ENCODE data around the gene SERBP1.
"Not testable (repeated sequence)": the region's sequence is repeated elsewhere in the genome, so short reads cannot be mapped to it uniquely, and the experiment has no call there.

Gene SERBP1

DNA sequence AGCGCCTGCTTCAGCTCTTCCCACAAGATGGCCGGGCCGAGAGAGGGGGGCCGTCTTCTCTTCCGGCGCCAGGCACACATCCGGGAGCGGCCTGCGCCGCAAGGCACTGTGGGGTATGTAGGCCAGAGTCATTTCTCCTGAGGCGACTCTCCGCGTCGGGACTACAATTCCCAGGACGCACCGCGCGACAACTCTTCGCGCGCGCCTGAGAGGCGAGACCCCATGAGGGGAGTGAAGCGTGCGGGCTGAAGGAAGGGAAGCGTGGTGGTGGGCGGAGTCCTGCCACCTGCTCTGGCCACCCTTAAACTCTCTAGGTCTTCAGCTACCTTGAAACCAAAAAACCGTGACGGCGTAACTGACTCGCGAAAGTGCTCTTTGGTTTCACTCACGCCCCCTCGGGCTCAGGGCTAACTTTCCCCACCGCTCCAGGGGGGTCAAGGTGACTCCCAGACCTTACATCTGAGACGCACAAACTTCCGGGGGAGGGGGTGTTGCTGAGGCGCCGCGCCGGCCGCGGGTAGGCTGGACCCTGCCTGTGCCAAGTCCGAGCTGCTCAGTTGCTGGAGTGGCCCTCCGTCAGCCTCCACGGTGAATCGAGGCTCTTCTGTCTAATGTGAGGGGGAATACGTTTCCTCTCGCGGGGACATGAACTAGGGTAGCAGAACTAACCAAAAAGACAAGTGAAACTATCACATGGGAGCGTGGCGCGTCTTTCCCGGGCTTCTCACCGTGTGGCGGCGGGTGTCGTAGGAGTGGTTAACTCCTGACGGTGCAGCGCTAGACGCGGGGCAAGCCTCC is at the start of gene SERBP1:
SERBP1 (minus strand) TSS at position 45 of the 798 bp plus-strand sequence. CDS start 102 bp downstream, outside the sequence.
- DNase-seq (ENCODE audit: low spot score) = peak; percentile 96

DNA sequence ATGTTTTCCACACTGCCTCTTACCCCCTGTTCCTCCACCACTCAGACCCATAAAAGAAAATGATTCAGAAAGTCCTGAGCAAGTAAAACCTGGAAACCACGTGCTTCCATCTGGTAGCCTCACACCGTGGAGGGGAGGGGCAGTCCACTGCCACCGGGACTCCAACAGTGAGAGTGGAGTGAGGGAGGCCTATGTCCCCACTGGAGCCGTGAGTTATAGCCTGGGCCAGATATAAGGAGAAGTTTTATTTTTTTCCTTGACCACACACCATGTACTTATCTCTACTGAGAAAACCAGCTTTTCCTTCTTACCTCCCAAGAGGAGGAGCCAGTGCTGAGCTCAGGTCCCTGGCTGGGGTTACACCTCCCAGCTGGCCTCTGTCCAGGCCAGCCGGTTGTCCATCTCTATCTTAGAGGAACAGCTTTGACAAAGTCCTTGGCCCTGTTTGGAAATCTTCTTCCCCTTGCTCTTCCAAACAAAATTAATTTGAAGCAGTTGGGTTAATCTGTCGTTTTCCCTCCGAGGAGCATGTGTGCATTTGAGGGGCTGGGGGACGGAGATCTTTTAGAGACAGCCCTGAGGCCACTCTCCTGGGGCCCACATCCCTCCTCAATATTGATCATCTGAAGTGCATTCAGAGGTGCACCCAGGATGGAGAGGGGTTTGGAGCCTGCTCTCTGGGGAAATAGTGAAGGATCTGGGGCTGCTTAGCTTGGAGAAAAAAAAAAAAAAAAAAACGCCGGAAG is 49.1 kb upstream of the SERBP1 start:
- no peak for DNase-seq (ENCODE audit: low spot score)

DNA sequence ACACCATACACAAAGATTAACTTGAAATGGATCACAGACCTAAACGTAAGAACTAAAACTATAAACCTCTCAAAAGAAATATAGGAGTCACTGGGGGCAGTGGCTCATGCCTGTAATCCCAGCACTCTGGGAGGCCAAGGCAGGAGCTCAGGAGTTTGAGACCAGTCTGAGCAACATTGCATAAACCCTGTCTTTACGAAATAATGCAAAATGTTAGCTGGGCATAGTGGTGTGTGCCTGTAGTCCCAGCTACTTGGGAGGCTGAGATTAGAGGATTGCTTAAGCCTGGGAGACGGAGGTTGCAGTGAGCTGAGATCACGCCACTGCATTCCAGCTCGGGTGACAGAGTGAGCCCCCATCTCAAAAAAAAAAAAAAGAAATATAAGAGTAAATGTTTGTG is 46.7 kb upstream of the SERBP1 start:
- no peak for DNase-seq (ENCODE audit: low spot score)

DNA sequence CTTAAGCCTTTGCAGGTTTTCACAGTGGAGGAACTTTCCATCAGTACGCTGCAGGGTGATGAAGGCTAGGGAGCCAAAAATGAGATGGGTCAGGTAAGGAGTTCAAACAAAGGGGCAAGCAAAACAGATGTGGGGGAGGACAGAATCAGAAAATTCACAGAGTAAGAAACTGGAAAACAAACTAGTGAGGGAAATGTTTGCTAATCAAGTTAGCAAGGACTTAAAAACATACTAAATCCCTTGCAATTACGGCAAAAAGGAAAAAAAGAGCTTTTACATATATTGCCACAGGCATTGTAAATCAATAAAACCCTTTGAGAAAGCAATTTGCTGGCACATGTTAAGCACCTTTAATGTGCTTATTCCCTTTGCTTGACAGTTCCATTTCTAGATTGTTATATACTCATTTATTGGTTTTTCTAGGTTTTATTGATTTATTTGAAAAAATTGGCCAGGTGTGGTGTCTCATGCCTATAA is 45.8 kb upstream of the SERBP1 start:
- DNase-seq (ENCODE audit: low spot score) = no peak

DNA sequence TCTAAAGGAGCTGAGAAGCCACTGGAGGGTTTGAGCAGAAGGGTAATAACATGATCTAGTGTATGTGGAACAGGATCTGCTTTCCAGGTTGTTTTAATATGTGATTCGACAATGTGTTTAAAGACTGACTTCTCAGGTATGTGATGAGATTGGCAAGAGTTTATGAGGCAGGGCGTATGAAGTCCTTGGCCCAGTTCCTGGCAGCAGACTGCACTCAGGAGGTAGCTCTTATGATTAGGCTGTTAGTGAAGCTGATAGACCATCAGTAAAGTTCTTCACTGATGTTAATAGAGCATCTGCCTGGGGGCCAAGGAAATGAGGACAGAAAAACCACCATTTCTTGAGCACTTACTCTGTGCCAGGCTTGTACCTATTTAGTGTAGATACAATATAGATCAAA is 41.9 kb upstream of the SERBP1 start:
- no peak for DNase-seq (ENCODE audit: low spot score)

DNA sequence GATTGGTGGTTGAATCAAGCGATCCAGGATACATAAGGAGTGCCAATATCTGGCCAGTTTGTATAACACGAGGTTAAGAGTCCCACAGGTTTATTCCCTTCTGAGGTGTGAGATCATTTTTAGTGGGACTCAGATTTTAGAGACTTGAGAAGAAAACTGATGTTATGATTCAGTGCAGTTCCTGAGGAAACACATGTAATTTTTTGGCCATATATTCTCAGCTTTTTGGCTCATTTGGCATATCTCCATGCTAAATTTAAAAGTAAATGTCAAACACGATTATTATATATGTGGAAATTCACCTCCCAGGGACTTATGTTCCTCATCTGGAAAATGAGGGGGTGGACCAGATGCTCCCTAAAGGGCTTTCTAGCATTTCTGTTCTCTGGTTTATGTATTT is 39.2 kb upstream of the SERBP1 start:
- DNase-seq (ENCODE audit: low spot score) = no peak

DNA sequence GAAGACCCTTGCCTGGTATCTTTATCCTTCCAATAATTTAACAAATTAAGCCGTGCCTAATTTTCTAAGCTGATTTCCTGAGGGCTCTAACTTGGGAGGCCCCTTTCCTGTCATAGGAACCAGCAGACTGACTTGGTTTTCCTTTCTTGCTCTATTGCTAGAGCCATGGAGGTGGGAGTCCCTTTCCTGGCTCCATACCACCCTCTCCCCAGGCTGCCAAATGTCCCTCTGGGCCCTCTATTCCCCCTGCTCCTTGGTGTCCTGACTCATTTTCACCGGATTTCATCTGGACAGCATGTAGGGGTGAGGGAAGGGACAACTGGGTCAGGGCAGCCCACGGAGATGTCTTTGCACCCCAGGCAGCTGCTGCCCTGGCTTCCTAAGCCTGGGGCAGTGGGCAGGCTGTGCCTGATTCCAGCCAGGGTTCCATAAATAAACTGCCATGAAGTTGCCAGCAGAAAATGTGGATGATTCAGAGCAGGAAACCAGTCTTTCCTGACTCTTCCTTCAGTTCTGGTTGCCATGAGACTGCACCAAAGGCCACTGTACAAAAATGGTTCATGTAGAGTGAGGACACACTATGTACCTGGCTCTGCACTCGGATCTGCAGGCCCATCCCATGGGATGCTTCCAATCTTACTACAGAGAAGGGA is 38.0 kb upstream of the SERBP1 start:
- no peak for DNase-seq (ENCODE audit: low spot score)

DNA sequence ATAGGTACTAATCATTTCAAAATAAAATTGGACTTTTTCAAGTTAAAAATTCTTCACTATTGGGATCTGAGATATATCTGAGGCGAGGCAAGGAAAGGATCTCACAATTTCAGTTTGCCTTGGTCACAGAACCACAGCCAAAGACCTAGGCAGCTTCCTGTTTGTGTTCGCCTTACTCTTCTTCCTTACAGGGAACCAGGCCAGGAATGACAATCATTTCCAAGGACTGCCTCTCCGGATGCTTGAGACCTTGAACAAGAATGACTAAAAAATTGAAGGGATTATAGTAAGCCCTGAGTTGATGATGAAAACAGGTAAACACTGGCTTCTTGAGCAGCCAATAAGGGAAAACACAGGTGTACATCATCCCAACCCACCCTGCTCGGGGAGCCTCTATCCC is 35.2 kb upstream of the SERBP1 start:
- no peak for DNase-seq (ENCODE audit: low spot score)

DNA sequence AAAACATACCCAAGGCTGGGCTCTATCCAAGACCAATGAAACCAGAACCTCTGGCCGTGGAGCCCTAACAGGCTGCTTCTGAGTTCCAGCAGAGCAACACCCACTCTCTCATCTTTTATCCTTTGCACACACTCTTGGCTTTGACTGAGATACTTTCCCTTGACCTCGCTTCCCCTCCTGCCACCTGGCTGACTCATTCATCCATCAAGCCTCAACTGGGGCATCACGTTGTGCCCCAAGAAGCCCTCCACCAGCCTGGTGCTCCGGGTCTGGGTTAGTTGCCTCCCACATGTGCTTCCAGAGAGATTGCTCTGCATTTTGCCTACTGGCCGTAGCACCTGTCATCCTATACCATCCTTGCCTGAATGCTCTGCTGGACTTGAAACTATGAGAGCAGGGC is 34.5 kb upstream of the SERBP1 start:
- DNase-seq (ENCODE audit: low spot score) = no peak

DNA sequence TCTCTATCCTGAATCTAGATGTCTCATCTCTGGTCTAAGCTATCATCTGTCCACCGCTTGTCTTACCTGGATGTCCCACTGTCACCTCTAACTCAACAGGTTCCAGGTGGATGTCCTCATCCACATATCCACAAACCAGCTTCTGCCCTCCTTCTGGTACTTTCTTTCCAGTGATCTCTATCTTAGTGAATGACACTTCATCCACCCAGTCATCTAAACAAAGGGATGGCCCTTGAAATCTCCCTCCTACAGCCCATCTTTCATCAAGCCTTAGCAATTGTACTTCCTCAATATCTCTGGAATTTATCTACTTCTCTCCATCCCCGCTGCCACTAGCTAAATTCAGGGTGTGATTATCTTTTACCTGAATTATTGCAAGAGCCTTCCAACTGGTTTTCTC is 33.9 kb upstream of the SERBP1 start:
- no peak for DNase-seq (ENCODE audit: low spot score)

DNA sequence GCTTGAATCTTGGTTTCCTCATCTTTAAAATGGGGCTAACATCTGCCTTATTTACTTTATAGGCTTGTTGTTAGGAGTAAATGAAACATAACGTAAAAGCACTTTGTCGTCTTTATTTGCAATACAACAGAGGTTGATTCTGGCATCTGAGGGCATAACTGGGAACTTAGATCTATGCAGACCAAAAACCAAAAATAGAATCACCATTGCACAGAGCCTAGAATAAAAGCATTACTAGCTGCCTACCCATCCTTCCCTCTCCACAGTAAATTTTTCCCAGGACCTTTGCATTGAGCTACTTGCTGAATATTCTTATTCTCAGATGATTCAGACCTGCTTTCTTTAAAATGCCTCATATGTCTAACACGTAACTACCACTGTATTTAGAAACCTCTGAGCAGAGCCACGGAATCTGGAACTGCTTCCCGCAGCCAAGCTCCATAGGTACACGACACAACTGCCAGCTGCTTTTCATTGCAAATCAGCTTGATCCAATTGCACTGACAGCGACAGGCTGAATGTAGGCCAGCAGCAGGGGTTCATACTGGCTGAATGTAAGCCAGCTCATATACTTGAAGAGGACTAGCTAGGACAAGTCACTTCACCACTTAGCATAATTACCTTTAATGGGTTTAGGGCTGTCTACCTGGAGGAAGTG is 33.2 kb upstream of the SERBP1 start:
- no peak for DNase-seq (ENCODE audit: low spot score)

DNA sequence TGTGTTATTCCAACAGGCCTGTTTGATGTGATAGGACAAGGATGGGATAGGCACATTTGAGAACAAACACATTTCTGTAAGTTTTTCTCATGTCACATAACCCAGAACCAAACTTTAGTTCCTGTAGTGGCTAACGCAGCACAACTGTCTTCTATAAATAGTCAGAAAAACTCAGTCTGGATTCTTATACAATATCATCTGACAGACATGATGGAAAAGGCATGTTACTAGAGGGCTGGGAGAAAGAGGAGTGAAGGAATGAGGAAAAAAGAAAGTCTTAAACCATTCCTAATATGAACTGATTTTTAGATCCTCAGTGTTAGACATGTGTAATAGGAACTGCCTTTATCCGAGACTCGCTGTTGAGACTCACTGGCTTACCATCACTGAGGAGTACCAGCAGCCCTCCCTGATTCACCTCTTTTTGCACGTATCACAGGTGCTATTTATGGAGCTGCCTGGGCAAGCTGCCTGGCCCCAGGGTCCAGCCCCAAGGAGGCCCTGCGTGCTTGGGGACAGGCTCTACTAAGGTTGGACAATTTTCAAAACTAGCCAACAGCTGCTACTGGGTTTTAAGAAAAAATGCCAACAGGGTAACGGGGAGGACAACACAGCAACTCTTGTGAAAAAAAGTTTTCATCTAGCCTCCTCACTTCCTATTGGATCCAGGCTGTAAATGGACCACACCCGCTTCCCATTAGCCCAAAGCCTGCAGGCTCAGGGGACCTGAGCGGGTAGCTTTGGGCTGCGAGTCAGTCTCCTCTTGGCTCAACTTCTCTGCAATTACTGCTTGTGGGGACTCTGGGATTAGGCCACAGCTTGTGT is 30.7 kb upstream of the SERBP1 start:
- DNase-seq (ENCODE audit: low spot score) = no peak

DNA sequence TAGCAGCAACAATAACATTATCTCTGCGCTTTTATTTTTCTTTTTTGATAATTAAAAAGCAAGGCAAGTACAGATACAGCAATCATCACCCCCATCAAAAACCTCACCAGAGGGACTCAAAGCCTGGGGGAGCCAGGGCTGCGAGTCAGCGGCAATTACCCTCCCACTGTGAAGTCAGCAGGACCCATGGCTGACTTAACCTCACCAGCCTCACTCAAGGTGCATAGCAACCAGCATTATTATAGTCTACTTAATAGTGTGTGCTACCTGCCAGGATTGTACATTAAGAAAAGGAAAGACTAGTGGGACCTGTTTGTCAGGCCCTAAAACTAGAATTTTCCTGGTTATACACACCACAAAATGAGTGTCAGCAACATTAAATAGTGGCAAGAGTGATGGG is 28.9 kb upstream of the SERBP1 start:
- DNase-seq (ENCODE audit: low spot score) = no peak

DNA sequence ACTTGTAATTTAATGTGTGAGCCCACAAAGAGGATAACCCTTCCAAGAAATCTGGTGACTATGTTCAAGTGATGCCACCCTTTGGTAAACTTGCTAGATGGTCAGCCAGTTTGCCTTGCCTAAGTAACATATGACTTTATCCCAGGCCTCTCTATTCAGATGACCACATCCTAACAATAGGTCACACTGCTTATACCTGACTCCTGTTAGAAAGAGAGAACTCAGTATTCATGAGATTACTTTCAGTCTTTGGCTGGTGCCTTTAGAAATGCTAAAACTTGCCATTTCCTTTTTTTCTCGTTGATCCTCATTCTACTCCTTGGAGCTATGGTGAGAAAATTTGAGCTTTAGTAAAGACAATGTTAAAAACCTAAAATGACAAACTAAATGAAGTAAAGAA is 28.5 kb upstream of the SERBP1 start:
- DNase-seq (ENCODE audit: low spot score) = no peak

DNA sequence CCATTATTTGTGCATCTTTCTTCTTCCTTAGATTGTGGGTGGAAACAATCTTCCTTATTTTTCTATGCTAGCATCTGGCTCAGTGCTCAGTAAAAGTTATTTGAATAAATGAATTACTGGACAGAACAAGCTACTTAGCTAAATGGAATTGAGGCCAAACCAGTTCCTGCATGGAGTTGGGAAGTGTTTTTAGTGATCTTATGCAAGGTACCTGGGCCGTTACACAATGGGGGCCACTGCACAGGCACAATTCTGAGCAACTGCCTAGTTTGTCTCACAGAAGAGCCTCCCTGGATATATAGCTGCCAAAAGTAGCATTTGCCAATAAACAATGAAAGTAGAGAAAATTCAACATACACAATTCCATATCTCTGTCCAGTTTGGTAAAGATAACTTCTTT is 27.0 kb upstream of the SERBP1 start:
- DNase-seq (ENCODE audit: low spot score) = no peak

DNA sequence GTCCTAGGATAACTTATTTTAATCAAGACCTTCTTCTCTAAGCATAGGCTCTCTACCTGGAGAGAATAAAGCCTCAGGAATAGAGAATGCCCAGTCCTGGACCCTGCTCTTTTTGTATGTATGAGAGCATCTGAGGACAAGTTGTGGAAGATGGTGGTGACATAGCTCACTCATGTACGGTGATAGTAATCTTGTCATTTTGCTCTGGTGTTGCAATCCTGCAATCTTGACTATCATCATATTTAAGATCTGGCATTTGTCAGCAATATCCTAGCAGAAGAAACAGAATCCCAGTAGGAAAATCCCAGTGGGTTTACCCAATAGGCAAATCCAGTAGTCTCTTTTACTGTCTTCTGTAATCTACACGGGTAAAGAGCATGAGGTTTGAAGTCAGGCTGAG is 21.6 kb upstream of the SERBP1 start:
- no peak for DNase-seq (ENCODE audit: low spot score)

DNA sequence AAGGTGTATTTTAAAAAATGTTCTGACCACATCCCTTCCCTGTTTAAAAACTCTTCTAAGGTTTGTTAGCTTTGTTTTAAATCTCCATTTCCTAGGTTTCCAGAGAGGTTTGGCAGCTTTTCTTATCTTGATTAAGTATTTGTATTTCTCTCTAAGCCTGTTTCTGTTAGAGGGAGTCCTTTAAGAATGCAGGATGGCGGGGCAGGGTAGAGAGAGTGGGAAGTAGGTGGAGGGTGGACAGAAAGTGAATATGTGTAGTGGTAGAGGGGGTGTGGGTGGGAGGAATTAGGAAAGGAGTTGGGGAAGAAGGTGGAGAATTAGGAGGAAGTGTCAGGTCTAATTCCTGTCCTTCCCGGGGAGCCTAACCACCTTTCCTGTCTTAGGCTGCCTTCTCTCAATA is 21.2 kb upstream of the SERBP1 start:
- DNase-seq (ENCODE audit: low spot score) = no peak

DNA sequence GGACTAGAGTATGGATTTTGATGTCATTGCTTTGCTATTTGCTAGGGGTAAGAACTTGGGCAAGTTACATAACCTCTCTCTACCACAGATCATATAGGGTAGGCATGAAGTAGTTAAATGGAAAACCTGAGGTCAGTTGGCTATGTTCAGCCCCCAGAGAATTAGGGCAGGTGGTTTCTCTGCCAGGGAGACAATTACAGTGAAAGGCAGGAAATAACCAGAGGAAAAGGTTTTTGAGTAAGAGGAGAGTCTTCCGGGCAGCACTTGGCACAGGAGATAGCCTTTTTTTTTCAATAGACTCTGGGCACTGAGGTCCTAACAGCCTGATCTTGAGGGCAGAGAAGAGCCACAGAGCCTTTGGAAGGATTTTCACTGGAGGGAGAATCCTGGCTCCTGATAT is 16.7 kb upstream of the SERBP1 start:
- no peak for DNase-seq (ENCODE audit: low spot score)

DNA sequence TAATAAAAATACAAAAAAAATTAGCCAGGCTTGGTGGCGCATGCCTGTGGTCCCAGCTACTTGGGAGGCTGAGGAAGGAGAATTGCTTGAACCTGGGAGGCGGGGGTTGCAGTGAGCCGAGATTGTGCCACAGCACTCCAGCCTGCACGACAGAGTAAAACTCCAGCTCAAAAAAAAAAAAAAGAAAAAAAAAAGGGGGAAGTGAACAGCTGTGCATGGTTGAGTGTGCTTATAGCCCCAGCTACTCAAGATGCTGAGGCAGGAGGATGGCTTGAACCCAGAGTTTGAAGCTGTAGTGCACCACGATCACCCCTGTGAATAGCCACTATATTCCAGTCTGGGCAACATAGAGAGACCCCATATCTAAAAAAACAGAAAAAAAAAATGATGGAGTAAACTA is 15.8 kb upstream of the SERBP1 start:
- not testable (repeated sequence) for DNase-seq (ENCODE audit: low spot score)

DNA sequence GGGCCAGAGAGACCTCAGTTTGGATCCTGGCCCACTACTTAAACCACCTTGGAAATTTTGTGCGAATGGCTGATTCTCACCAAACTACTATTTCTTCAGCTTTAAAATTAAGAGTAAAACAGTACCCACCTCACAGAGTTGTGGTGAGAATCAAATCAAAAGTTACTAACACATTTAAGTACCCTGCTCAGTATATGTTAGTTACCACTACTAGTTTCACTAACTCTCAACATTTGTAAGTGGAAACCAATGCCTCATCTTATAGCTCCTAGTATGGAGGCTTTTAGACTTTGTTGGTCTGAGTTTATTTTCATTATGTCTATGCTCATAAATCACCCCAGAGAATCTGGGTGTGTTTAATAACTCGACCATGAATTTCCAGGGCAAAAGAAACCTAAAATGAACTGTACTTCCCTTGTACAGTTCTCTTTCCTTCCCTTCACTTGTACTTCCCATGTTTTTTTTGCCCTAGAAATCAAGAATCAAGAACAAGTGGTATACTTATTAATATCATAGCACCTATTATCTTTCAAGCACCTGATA is 11.6 kb upstream of the SERBP1 start:
- DNase-seq (ENCODE audit: low spot score) = no peak

DNA sequence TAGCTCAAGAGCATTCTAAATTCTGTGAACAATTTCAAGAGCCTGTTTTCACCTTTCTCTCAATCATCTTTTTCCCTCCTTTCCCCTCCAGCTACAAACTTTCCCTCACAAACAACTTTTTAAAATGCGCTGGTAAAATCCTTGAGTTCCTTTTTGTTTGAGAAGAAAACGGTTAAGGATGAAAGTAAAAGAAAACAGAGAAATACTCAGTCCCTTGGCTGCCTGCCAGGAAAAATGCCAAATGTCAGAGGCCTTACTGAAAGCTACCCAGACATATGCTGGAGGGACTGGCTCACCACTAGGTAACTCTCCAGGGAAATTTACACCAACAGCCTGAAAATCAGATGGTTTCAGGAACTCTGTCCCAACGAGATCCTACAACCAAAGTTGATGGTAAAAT is 11.0 kb upstream of the SERBP1 start:
- DNase-seq (ENCODE audit: low spot score) = no peak
